Measurements from ENCODE around the gene STON2.
A peak's percentile ranks its signal among the peaks of the same experiment; 100 is the strongest.

STON2 gene

DNA sequence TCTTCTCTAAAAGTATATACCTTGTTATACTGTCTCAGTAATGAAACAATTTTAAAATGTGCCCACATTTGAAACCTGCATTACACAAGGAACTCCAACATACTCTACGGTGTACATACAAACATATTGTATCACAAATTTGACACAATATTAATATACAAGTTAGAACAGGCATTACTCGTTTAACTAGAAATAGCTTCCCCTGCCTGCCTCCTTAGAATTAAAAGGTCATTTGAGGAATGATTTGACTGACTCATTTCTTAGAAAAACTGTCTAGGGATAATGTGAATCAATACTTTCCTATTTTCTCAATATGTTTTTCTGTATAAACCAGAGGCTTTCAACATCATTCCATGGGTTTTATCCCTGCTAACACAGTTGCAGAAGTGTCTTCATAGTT lies 73.7 kb downstream of the STON2 start:
- Mint-ChIP-seq H3K27me3 (ENCODE audit: low read depth, poor library complexity) (no peaks in the 10 kb centered on the region), H3K27ac (no peak overlapping the region), H3K4me1 (peaks cover 60% of the 10 kb centered on the region), H3K36me3 (ENCODE audit: low read depth) (no peaks in the 10 kb centered on the region), H3K9me3 (no peaks in the 10 kb centered on the region), H3K4me3 (no peak overlapping the region)
- no peak for TF ChIP-seq CTCF (IDR thresholded peaks at IDR 0.05)
- no peak for DNase-seq

- Mint-ChIP-seq H3K4me3 (peak overlapping the region; percentile 78), H3K9me3 (peaks cover 16% of the 10 kb centered on the region), H3K27ac (peak overlapping the region; percentile 91), H3K36me3 (ENCODE audit: low read depth) (peaks cover 11% of the 10 kb centered on the region), H3K27me3 (ENCODE audit: low read depth, poor library complexity) (no peaks in the 10 kb centered on the region), H3K4me1 (peaks cover 46% of the 10 kb centered on the region)
- TF ChIP-seq CTCF (IDR thresholded peaks at IDR 0.05) = no peak
- peak; percentile 52 for DNase-seq
These were observed 76.1 kb downstream of the STON2 start for GRCh38 chr14:81324011-81324410.

GRCh38 chr14:81323093-81323492 lies 77.0 kb downstream of the STON2 start:
- Mint-ChIP-seq H3K4me3 (peak overlapping the region; percentile 78), H3K4me1 (peaks cover 46% of the 10 kb centered on the region), H3K27me3 (ENCODE audit: low read depth, poor library complexity) (no peaks in the 10 kb centered on the region), H3K27ac (no peak overlapping the region), H3K9me3 (peaks cover 21% of the 10 kb centered on the region), H3K36me3 (ENCODE audit: low read depth) (peaks cover 16% of the 10 kb centered on the region)
- no peak for TF ChIP-seq CTCF (IDR thresholded peaks at IDR 0.05)
- DNase-seq = no peak

DNA sequence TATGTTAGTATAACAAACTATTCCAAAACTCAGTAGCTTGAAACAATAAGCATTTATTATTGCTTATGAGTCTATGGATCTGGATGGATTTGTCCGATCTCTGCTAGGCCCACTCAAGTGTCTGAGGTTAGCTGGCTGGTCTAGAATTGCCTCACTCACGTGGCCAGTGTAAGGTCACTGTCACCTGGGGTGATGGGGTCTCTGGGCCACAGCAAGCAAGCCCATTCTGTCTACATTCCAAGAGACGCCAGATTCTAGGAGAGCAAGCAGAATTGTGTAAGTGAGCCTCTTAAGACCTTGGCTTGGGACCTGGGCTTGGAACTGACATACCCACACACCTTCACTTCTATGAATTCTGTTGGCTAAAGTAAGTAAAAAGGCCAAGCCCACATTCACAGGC lies 80.2 kb downstream of the STON2 start:
- no peak overlapping the region for H3K4me3 Mint-ChIP-seq
- peaks cover 31% of the 10 kb centered on the region for H3K36me3 Mint-ChIP-seq (ENCODE audit: low read depth)
- peaks cover 3% of the 10 kb centered on the region for H3K27me3 Mint-ChIP-seq (ENCODE audit: low read depth, poor library complexity)
- peaks cover 35% of the 10 kb centered on the region for H3K9me3 Mint-ChIP-seq
- no peak overlapping the region for H3K27ac Mint-ChIP-seq
- H3K4me1 Mint-ChIP-seq = peaks cover 57% of the 10 kb centered on the region
- TF ChIP-seq CTCF (IDR thresholded peaks at IDR 0.05) = no peak
- DNase-seq = no peak

- Mint-ChIP-seq H3K27ac (no peak overlapping the region), H3K9me3 (peaks cover 35% of the 10 kb centered on the region), H3K36me3 (ENCODE audit: low read depth) (peaks cover 31% of the 10 kb centered on the region), H3K27me3 (ENCODE audit: low read depth, poor library complexity) (peaks cover 3% of the 10 kb centered on the region), H3K4me1 (peaks cover 57% of the 10 kb centered on the region), H3K4me3 (no peak overlapping the region)
- TF ChIP-seq CTCF (IDR thresholded peaks at IDR 0.05) = no peak
- no peak for DNase-seq
These were observed 80.8 kb downstream of the STON2 start for GRCh38 chr14:81319314-81319713.

- Mint-ChIP-seq H3K4me3 (peak overlapping the region; percentile 43), H3K9me3 (peaks cover 26% of the 10 kb centered on the region), H3K4me1 (peaks cover 46% of the 10 kb centered on the region), H3K27ac (peak overlapping the region; percentile 39), H3K36me3 (ENCODE audit: low read depth) (peaks cover 27% of the 10 kb centered on the region), H3K27me3 (ENCODE audit: low read depth, poor library complexity) (peaks cover 13% of the 10 kb centered on the region)
- DNase-seq = peak; percentile 8
- TF ChIP-seq CTCF (IDR thresholded peaks at IDR 0.05) = no peak
These were observed 84.8 kb downstream of the STON2 start for GRCh38 chr14:81315341-81315740.
